Activated CD4-positive, alpha-beta memory T cell treated with anti-CD3 and anti-CD28 coated beads for 36 hours (primary cell): ENCODE data around the gene IGSF23. TPM values are rescaled to one million over a fixed set of nuclear protein-coding genes. Genes with fewer than 3 reads are reported as not detected.

Experiments
- CTCF ChIA-PET: fragments of 350-600 bp; sonication (Branson Sonifier 250); formaldehyde crosslinking; loops from one replicate; lab custom pipeline; 2021; ENCODE audit warnings: antibody characterized with exemption, inconsistent platforms; lab: Charles Lee
- POLR2A ChIA-PET: fragments of 350-600 bp; sonication (Branson Sonifier 250); formaldehyde crosslinking; loops from one replicate; lab custom pipeline; 2021; ENCODE audit warnings: antibody characterized with exemption; lab: Charles Lee
- DNase-seq: peaks from one replicate; pipeline ENCODE4 v3.0.0-alpha.2; 2020
- H3K27ac Mint-ChIP-seq: one replicate; pipeline ENCODE4 v1.8.0; 2021; ENCODE audit warnings: mixed read lengths
- H3K27me3 Mint-ChIP-seq: one replicate; pipeline ENCODE4 v1.8.0; 2021; ENCODE audit warnings: mixed read lengths
- H3K36me3 Mint-ChIP-seq: one replicate; pipeline ENCODE4 v1.8.0; 2021; ENCODE audit warnings: mixed read lengths
- H3K4me1 Mint-ChIP-seq: one replicate; pipeline ENCODE4 v1.8.0; 2021; ENCODE audit warnings: low read depth, mixed read lengths
- H3K4me3 Mint-ChIP-seq: one replicate; pipeline ENCODE4 v1.8.0; 2021; ENCODE audit warnings: mild to moderate bottlenecking, mixed read lengths
- H3K9me3 Mint-ChIP-seq: one replicate; pipeline ENCODE4 v1.8.0; 2021; ENCODE audit warnings: mixed read lengths
- intact Hi-C: fragments of 100-400 bp; cut with micrococcal nuclease; formaldehyde crosslinking; loops from one replicate; pipeline ENCODE4 v1.15.1; 2023
- total RNA-seq, 2 experiments: library from RNA; stranded (reverse); gene quantifications; one replicate each; pipeline ENCODE4 v1.2.3, GENCODE V29; 2021

IGSF23 gene
- total RNA-seq, 2 experiments from 2014 or later, result not detected

GRCh38 chr19:44647144-44647543 is 33.8 kb downstream of the IGSF23 start:
- Mint-ChIP-seq H3K4me1 (no peaks in the 10 kb centered on the region), H3K9me3 (no peaks in the 10 kb centered on the region), H3K4me3 (no peak overlapping the region), H3K27ac (no peak overlapping the region), H3K36me3 (no peaks in the 10 kb centered on the region), H3K27me3 (peaks cover 18% of the 10 kb centered on the region)
- intact Hi-C loops, result no loop called here
- CTCF ChIA-PET, result no interaction called here
- no peak for DNase-seq
- POLR2A ChIA-PET, result no interaction called here

DNA sequence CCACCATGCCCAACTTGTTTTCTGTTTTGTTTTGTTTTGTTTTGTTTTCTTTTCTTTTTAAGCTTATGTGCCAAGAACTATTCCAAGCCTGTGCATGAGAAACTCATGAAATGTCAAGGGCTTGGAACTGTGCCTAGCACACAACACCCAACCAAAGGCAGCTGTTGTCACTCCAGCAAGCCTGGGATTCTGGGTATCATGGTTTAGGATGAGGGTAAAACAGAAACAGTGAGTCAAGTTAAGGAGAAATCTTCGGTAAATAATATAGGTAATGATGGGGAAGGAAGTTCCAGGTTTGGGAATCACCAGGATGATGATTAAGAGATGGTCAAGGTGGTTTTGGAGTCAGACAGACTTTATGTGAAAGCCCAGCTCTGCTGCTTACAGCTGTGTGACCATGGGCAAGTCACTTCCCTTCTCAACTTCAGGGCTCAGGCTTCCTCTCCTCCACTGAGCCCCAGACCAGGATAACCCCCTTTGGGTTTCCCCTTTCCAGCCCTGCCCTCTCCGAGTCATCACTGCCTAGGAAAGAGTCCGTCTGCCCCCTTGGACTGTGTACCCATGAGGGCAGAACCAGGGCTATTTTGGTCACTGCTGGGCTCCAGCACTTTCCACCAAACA is 35.4 kb downstream of the IGSF23 start:
- no peak for DNase-seq
- no peak overlapping the region for H3K27ac Mint-ChIP-seq
- no peaks in the 10 kb centered on the region for H3K9me3 Mint-ChIP-seq
- H3K4me1 Mint-ChIP-seq, result no peaks in the 10 kb centered on the region
- ChIA-PET POLR2A (no interaction called here), CTCF (interaction anchor here (1.1 to 1.8 kb wide), 2 partner anchors 75 to 122 kb away, joined by 3 to 5 read pairs; no protein-coding TSS in a partner anchor)
- H3K27me3 Mint-ChIP-seq, result peaks cover 15% of the 10 kb centered on the region
- H3K4me3 Mint-ChIP-seq, result no peak overlapping the region
- H3K36me3 Mint-ChIP-seq, result no peaks in the 10 kb centered on the region
- intact Hi-C loops, result no loop called here

GRCh38 chr19:44649578-44650145 is 36.3 kb downstream of the IGSF23 start:
- intact Hi-C loops, result loop anchor here (5.0 to 10.0 kb wide), 2 partner anchors 43 to 195 kb away; partner anchors contain the start of gene NECTIN2
- DNase-seq, result no peak
- H3K4me3 Mint-ChIP-seq, result no peak overlapping the region
- H3K36me3 Mint-ChIP-seq, result peaks cover 2% of the 10 kb centered on the region
- peaks cover 10% of the 10 kb centered on the region for H3K27me3 Mint-ChIP-seq
- no peak overlapping the region for H3K27ac Mint-ChIP-seq
- ChIA-PET POLR2A (no interaction called here), CTCF (interaction anchor here (1.8 kb wide), 1 partner anchor 74 kb away, joined by 5 read pairs; no protein-coding TSS in a partner anchor)
- H3K4me1 Mint-ChIP-seq, result peaks cover 4% of the 10 kb centered on the region
- no peaks in the 10 kb centered on the region for H3K9me3 Mint-ChIP-seq

DNA sequence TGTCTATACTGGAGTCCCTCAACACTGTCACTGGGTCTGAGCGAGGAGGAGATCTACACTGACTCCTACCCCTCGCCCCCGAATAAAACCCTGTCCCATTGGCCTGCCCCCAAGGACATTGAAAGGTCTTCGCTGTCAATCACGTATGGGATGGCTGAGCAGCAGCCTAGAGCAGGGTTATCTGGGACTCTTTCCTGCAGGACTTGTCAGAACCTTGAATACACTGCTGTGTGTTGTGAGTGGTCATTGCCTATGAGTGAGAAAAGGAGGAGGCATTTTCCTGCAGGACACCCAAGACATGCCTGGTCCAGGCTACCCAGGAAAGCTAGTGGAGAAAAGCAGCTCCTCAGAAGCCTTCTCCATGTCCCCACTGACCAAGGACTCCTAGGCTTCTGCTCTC is 40.0 kb downstream of the IGSF23 start:
- ChIA-PET CTCF (interaction anchor here (0.7 to 2.8 kb wide), 5 partner anchors 9 to 191 kb away, joined by 3 to 8 read pairs (median 3); no protein-coding TSS in a partner anchor), POLR2A (no interaction called here)
- DNase-seq, result no peak
- no peaks in the 10 kb centered on the region for H3K9me3 Mint-ChIP-seq
- peaks cover 7% of the 10 kb centered on the region for H3K36me3 Mint-ChIP-seq
- H3K27ac Mint-ChIP-seq, result no peak overlapping the region
- intact Hi-C loops, result loop anchor here (5.0 to 10.0 kb wide), 2 partner anchors 39 to 191 kb away; partner anchors contain the start of gene NECTIN2
- H3K4me3 Mint-ChIP-seq, result no peak overlapping the region
- H3K27me3 Mint-ChIP-seq, result no peaks in the 10 kb centered on the region
- H3K4me1 Mint-ChIP-seq, result peaks cover 10% of the 10 kb centered on the region

GRCh38 chr19:44653977-44654774 is 40.8 kb downstream of the IGSF23 start:
- no peaks in the 10 kb centered on the region for H3K27me3 Mint-ChIP-seq
- DNase-seq, result peak; percentile 87
- H3K36me3 Mint-ChIP-seq, result peaks cover 7% of the 10 kb centered on the region
- H3K9me3 Mint-ChIP-seq, result no peaks in the 10 kb centered on the region
- intact Hi-C loops, result loop anchor here (1.0 to 10.0 kb wide), 4 partner anchors 38 to 191 kb away; partner anchors contain the start of gene NECTIN2
- peaks cover 10% of the 10 kb centered on the region for H3K4me1 Mint-ChIP-seq
- ChIA-PET CTCF (interaction anchor here (0.6 to 2.3 kb wide), 22 partner anchors 10 to 1444 kb away, joined by 3 to 16 read pairs (median 4); partner anchors contain the start of gene PVR), POLR2A (no interaction called here)
- no peak overlapping the region for H3K4me3 Mint-ChIP-seq
- H3K27ac Mint-ChIP-seq, result no peak overlapping the region

GRCh38 chr19:44657211-44657921 is 44.0 kb downstream of the IGSF23 start:
- H3K4me3 Mint-ChIP-seq, result no peak overlapping the region
- peak; percentile 76 for DNase-seq
- ChIA-PET CTCF (interaction anchor here (0.6 to 2.7 kb wide), 19 partner anchors 9 to 113 kb away, joined by 3 to 31 read pairs (median 3); partner anchors contain the start of gene PVR), POLR2A (no interaction called here)
- no peak overlapping the region for H3K27ac Mint-ChIP-seq
- intact Hi-C loops, result loop anchor here (2.0 to 10.0 kb wide), 2 partner anchors 87 to 187 kb away; partner anchors contain the start of gene NECTIN2
- H3K27me3 Mint-ChIP-seq, result no peaks in the 10 kb centered on the region
- no peaks in the 10 kb centered on the region for H3K9me3 Mint-ChIP-seq
- peaks cover 7% of the 10 kb centered on the region for H3K36me3 Mint-ChIP-seq
- H3K4me1 Mint-ChIP-seq, result peaks cover 10% of the 10 kb centered on the region

DNA sequence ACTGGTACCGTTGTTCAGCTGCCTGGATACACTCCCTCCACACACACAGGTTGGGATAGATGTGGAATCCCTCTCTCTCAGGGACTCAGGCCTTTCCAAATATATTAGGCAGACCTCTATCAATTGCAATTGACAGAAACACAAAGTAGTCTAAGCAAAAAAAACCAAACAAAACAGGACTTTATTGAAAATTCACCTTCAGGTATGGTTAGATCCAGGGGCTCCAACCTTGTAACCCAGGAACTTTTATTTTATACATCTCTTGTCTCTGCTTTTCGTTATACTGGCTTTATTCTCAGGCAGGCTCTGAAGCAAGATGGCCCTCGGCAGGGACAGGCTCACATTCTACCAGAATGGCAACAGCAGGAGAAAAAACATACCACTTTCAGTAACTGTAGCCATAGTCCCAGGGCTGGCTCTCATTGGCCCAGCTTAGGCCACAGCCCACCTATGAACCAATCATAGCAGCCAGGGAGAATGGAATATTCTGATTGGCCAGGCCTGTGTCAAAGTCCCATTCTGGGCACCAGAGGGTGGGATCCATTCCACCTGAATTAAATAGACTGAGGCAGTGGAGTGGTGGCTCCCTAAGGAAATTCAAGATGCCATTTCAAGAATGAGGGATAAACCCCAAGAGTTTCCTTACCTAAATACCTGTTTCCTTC is 44.8 kb downstream of the IGSF23 start:
- Mint-ChIP-seq H3K4me1 (peaks cover 10% of the 10 kb centered on the region), H3K9me3 (no peaks in the 10 kb centered on the region), H3K27me3 (no peaks in the 10 kb centered on the region), H3K4me3 (no peak overlapping the region), H3K27ac (no peak overlapping the region), H3K36me3 (peaks cover 7% of the 10 kb centered on the region)
- POLR2A ChIA-PET, result no interaction called here
- DNase-seq, result no peak
- CTCF ChIA-PET, result interaction anchor here (0.6 to 2.7 kb wide), 5 partner anchors 12 to 112 kb away, joined by 3 to 31 read pairs (median 4); no protein-coding TSS in a partner anchor
- intact Hi-C loops, result loop anchor here (10.0 kb wide), 1 partner anchor 187 kb away; the partner anchor contains the start of gene NECTIN2

DNA sequence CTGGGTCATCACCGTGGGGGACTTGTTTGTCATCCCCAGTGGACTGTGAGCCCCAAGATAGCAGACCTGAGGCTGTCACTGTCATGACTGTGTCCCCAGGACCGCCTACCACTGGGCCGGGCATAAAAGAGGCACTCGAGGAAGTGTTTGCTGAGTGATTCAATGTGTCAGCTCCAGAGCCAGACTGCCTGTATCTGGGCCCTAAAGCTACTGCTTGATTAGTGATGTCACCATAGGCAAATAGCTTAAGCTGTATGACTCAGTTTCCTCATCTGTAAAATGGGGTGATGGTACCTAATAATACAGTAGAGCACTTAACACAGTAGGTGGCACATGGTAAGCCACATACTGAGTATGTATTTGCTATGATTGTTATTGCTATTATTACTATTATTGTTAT is 46.7 kb downstream of the IGSF23 start:
- Mint-ChIP-seq H3K36me3 (peaks cover 3% of the 10 kb centered on the region), H3K27me3 (no peaks in the 10 kb centered on the region), H3K27ac (no peak overlapping the region), H3K4me1 (peaks cover 5% of the 10 kb centered on the region), H3K9me3 (no peaks in the 10 kb centered on the region), H3K4me3 (no peak overlapping the region)
- CTCF ChIA-PET, result no interaction called here
- DNase-seq, result no peak
- POLR2A ChIA-PET, result no interaction called here
- intact Hi-C loops, result no loop called here

DNA sequence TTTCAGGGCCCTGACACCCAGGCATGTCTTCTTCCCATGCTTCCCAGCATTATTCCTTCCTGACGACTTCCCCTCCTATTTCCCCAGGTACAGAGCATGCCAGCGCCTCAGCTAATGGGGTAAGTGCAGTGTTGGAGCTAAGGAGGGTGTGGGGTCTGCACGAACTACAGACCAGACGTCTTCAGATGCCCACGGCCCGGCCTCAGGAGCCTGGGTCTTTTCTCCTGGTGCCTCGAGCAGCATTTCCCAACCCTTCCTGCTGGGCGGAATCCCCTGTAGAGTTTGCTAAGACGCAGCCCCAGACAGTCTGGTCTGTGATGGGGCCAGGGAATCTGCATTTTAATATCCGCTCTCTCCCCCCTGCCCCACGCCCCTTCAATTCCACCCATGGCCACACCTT is 47.8 kb downstream of the IGSF23 start:
- no peak overlapping the region for H3K4me3 Mint-ChIP-seq
- CTCF ChIA-PET, result no interaction called here
- H3K4me1 Mint-ChIP-seq, result peaks cover 5% of the 10 kb centered on the region
- DNase-seq, result no peak
- no peaks in the 10 kb centered on the region for H3K9me3 Mint-ChIP-seq
- H3K36me3 Mint-ChIP-seq, result no peaks in the 10 kb centered on the region
- intact Hi-C loops, result no loop called here
- H3K27me3 Mint-ChIP-seq, result no peaks in the 10 kb centered on the region
- no peak overlapping the region for H3K27ac Mint-ChIP-seq
- POLR2A ChIA-PET, result no interaction called here

DNA sequence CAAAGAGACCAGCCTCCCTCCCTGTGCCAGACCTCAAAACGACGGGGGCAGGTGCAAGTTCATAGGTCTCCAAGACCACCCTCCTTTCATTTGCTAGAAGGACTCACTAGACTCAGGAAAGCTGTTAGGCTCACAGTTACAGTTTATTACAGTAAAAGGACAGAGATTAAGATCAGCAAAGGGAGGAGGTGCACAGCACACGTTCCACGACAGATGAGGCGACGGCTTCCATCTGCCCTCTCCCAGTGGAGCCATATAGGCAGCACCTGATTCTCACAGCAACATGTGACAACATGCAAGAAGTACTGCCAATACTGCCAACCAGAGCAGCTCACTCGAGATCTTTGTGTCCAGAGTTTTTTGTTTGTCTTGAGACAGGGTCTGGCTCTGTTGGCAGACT is 48.5 kb downstream of the IGSF23 start:
- ChIA-PET POLR2A (no interaction called here), CTCF (interaction anchor here (0.8 kb wide), 1 partner anchor 9 kb away, joined by 3 read pairs; no protein-coding TSS in a partner anchor)
- Mint-ChIP-seq H3K27me3 (no peaks in the 10 kb centered on the region), H3K36me3 (no peaks in the 10 kb centered on the region), H3K4me1 (peaks cover 5% of the 10 kb centered on the region), H3K27ac (no peak overlapping the region), H3K4me3 (no peak overlapping the region), H3K9me3 (no peaks in the 10 kb centered on the region)
- intact Hi-C loops, result no loop called here
- no peak for DNase-seq
